GM21825 (cell line): ENCODE results near the gene OTOG.

Experiments
- ATAC-seq: cut with Tn5 transposase; IDR thresholded peaks from one replicate; pipeline ENCODE4 v1.9.1; 2021; ENCODE audit warnings: mild to moderate bottlenecking, moderate library complexity; ENCODE audit not compliant: unreplicated experiment

Gene OTOG, protein sequence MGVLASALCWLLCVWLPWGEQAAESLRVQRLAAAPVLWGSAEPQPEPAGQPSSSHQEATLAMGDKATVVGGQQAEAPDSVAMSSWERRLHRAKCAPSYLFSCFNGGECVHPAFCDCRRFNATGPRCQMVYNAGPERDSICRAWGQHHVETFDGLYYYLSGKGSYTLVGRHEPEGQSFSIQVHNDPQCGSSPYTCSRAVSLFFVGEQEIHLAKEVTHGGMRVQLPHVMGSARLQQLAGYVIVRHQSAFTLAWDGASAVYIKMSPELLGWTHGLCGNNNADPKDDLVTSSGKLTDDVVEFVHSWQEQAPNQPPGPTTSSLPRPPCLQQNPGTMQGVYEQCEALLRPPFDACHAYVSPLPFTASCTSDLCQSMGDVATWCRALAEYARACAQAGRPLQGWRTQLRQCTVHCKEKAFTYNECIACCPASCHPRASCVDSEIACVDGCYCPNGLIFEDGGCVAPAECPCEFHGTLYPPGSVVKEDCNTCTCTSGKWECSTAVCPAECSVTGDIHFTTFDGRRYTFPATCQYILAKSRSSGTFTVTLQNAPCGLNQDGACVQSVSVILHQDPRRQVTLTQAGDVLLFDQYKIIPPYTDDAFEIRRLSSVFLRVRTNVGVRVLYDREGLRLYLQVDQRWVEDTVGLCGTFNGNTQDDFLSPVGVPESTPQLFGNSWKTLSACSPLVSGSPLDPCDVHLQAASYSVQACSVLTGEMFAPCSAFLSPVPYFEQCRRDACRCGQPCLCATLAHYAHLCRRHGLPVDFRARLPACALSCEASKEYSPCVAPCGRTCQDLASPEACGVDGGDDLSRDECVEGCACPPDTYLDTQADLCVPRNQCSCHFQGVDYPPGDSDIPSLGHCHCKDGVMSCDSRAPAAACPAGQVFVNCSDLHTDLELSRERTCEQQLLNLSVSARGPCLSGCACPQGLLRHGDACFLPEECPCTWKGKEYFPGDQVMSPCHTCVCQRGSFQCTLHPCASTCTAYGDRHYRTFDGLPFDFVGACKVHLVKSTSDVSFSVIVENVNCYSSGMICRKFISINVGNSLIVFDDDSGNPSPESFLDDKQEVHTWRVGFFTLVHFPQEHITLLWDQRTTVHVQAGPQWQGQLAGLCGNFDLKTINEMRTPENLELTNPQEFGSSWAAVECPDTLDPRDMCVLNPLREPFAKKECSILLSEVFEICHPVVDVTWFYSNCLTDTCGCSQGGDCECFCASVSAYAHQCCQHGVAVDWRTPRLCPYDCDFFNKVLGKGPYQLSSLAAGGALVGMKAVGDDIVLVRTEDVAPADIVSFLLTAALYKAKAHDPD (N-terminal part only)

DNA sequence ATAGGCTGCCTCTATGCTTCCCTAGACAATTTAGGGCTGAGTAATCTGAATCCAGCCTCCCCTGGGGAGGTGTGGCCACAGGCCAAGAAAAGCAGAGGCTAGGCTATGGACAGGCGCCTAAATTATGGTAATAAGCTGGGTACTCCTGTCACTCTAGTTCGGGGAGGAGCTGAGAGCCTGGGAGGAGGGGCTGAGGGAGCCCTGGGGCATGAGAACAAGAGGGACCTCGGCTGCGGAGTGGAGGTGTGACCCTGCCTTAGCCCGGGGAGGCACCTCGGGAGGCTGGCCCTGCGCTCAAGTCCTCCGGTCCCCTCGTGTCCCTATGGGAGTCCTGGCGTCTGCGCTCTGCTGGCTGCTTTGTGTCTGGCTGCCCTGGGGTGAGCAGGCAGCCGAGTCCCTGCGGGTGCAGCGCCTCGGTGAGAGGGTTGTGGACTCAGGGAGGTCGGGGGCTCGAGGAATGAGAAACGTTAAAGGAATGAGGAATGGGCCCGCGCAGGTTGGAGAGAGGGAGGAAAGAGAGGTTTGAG, at the start of gene OTOG:
Gene OTOG, plus strand, starts transcription at position 209 of the 527 bp plus-strand sequence. Its CDS starts 114 bp downstream, at position 323.
- ATAC-seq, result no peak

DNA sequence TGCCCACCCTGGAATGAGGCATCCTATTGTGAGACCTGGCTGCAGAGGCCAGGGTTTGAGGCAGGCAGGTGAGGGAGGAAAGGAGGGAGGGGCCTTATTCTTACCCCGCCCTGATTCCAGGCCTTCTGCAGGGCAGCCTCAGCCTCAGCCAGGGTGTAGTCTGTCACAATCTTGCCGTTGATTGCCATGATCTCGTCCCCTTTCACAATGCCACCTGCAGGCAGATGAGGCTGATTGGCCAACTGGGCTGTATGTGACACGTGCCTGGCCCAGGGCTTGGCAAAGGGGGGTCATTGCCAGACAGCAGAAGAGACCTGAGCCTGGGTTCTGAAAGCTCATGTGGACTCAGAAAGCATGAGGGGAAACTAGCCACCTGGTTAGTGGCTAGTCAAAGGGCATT, 49.0 kb upstream of the OTOG start:
- no peak for ATAC-seq

DNA sequence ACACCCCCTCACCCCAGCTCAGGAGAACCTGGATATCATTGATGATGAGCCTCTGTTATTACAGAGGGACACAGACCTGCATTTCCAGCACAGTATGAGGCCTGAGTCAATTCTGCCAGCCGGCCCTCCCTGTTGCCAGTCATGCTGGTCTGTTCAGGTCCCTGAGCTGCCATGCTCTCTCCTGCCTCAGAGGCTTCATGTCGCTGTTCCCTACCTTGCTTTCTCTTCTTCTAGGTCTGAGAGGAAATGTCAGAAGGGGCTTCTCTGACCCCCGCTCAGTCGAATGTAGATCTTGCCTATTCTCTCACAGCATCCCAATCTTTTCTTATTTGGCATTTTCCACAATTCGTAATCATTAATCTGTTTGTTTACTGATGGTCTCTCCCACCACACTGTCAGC, 48.6 kb upstream of the OTOG start:
- no peak for ATAC-seq

DNA sequence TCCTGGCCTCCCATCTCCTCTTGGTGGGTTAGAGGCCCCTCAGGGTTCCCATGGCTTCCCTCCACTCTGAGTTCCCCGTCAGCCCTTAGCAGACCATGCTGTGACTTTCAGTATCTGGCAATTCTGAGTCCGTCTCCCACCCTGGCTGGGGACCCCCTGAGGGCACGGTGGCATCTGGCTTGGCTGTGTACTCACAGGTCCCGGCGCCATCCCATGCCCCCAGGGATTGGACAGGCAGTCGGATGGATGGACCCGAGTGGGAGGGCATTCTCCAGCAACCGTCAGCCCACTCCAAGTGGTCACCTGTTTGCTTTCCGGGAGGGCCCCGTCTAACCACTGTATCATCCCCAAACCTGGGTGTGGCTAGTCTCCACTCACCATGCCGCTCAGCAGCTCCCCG, 46.4 kb upstream of the OTOG start:
- ATAC-seq, result no peak

DNA sequence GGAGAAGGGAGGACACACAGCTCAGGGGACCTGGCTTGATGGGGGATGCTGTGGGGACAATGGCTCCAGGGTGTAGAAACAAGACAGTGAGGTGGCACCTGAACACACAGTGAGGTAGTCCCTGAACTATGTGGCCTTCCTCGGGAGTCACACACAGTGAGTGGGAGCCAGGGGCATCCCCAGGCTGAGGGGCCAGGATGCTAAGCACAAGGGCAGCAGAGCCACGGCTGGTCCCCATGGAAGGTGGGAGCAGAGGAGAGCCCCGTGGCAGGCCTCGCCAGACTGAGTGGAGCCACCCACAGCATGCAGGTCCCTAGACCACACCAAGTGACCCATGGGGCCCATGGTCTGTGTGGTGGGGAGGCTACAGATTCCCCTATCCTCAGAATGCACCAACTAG, 44.4 kb upstream of the OTOG start:
- no peak for ATAC-seq

DNA sequence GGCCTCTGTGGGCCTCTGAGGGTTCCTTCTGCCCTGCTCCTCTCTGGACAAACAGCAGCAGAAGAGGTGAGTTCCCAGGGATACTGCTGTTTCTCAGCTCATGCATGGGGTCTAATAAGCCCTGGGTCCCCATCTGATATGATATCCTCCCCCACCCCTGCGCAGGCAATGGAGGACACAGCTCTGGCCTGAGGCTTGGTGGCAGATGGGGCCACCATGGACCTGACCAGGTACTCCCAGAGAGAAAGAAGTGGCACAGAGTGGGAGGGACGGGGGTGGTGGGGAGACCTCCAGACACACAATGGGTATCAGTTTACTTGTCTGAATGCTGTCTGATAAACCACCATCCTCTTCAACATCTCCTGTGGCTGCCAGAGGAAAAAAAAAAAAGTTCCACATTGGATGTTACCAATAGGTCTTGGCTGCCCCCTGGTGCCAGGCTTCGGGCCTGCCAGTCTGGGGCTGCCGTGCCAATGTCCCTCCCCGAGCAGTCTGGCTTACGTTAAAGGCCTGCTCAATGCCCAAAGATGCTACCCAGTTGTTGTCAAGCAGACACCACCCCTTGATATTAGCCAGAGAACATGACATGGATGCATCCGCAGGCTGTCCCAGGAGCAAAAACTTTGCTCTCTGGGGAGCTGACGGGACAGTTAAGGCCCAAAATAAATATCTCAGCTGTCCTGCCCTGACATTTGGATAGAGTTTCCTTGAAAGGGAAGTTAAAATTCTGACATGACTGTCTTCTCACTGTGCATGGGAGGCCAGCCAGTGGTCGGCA, 42.5 kb upstream of the OTOG start:
- peak; percentile 54 for ATAC-seq

DNA sequence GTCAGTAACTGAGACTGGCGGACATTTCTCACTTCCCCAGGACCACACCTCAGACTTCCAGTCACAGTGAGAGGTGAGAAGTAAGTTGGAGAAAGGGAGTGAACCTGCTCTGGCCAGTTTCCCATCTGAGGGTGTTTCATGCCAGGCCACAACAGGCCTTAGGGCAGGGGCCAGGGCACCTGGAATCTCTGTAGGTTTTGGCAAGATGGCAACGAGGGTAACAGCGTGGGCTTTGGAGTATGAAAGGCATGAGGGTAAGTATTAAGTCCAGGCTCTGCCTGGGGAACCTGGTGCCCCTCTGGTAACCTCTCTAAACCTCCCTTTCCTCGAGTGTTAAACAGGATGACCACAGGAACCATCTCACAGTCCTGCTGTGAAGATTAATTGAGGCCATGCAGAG, 41.9 kb upstream of the OTOG start:
- ATAC-seq, result no peak

DNA sequence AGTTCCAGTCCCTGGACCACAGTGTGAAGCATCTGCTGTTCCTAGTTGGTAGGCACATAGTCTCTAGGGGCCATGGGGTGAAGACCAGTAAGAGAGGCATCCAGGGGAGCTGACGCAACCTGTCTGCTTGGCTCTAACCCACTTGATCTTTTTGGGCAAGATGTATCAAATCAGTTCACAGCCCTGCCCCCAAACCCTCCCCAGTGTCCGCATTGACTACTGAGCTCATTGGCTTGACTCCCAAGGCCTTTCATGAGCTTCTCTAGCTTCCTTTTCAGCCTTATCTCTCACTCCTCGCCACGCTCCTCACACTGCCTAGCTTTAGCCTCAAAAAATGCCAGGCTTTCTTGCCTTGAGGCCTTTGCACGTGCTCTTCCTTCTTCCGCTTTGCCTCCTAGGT, 40.7 kb upstream of the OTOG start:
- no peak for ATAC-seq

DNA sequence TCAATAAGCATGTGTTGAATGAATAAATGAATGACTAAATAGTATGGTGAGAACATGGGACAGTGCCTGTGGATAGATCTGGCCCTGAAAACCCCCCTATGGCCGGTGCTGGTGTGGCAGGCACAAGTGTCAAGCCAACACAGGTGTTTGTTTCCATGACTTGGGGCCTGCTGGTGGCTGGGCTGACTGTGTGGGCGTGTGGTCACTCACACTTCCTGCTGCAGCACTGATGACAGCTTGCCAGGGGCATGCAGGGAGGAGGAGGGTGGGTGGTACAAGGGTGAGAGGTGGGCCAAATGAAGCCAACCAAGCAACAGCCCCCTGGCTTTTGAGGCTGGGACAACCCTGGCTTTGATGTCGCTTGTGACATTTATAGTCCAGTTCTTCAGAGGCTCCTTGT, 40.1 kb upstream of the OTOG start:
- ATAC-seq, result no peak

DNA sequence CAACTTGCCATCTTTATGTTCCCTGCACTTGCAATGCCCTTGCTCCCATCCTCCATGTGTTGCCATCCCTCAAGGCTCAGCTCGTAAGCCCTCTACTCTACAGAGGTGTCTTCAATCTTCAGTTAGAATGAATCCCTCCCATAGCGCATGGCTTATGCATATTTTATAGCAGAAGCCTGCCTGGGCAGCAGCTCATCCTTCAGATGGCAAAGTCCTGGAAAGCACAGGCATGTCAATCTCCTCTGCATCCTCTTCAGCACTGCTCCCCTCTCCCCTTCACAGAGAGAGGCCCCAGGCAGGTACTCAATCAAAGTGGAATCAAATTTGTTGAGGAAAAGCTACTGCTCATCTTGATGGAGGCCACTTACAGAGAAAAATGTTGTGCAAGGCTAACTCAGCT, 39.3 kb upstream of the OTOG start:
- ATAC-seq, result no peak

DNA sequence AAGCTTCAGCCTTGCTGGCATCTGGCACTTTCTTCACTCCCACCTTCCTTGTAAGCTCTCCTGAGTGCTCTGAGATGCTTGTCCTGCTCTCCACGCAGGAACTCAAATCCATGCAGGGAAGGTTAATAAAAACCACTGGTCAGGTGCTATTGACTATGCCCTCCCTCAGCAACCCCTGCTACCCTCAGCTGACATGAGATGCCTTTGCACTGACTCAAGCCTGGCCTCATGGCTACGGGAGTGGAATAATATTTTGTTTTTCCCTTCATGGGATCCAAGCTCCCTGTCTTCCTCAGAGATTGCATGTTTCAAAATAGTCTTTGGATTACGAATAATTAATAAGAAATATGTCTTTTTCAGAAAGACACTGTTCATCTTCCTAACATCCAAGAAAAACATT, 38.8 kb upstream of the OTOG start:
- ATAC-seq, result no peak

DNA sequence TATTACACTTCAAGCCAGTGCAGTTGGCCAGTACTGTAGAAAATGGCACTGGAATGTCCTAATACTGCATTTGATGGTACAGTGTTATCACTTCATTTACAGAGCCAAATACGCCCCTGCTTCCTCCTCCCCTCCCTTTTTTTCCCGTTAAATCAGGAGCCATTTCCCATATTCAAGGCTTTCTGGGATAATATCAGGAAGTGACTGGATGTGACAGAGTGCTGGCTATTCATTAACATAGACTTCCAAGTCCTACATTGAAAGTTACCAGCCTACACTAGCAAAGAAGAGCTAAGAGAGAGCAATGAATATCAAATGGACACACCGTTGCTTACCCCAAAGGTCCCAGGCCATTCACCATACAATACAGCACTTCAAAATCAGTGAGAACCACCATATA, 38.3 kb upstream of the OTOG start:
- no peak for ATAC-seq

DNA sequence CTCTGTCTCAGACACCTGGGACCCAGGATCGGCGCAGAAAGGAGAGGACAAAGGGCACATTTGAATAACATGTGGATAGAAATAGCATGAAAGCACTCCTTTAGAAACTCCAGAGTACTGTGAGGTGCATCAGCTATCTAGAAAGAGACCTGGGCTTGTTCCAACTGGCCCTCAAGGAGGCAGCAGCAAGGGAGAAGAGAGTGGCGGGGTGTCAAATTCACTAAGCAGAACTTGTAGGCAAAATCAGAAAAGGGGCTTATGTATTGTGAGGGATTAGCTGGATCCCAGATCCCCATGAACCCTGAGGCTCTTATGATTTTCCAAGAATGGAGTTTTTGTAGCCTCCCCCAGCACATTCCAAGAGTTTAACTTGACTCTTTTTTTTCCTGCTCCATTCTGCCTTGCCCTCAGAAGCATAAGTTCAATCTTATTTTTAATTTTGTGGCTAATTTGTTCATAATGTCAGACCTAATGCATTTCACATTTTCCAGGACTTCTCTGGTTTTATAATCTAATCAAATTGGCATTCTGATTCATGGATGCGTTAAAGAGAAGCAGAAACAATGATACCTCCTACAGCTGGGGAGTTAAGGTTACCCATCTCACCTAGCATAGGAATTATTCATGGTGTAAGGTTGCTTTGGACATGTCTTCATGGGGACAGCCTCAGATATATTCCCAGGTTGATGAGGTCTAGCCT, 36.4 kb upstream of the OTOG start:
- ATAC-seq, result no peak

DNA sequence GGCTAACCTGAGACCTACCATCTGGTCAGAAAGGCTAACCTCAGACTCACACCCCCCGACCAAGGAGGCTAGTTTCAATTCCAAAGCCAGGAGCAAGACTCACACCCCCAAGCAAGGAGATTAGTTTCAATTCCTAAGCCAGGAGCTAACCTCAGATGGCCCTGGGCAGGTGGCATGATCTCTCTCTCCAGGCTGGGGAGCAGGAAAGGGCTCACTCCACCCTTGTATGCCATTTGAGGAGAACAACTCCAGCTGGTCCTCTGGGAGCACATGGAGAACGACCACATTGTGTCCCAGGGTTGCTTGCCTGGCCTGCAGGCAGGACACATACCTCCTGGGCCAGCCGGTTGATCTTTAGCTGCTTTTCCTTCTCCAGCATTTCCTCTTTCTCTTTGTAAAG, 35.5 kb upstream of the OTOG start:
- ATAC-seq, result no peak

DNA sequence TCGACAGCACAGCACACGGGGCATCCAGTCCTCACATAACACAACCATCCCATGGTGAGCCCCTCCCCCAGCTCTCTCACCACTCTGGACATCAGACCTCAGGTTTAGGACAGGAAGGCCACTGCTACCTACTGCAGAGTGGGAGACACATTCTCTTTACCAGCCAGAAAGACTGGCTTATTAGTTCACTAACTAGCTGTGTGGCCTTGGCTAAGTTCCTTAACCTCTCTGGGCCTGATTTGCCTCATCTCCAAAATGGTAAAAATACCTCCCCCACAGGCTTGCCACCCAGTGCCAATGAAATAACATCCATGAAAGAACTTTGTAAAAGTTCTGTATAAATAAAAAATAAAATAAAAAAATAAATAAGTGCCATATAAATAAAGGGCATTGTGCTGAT, 35.0 kb upstream of the OTOG start:
- ATAC-seq, result no peak

DNA sequence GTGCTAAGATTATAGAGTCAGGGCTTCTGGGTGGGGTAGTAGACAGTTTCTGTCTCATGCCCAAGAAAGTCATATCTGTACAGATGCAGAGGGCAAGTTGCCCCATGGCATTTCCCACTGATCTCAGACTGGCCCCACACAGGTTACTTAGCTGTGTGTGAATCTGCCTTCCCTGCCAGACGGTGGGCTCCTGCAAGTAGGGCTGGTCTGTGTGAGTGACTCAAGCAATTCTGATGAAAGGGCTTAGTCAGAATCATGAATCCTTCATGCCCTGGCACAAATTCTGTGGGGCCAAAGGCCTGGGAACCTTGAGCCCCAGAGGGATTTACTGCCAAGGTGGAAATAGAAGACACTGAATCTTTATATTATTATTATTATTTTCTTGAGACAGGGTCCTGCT, 33.2 kb upstream of the OTOG start:
- no peak for ATAC-seq

DNA sequence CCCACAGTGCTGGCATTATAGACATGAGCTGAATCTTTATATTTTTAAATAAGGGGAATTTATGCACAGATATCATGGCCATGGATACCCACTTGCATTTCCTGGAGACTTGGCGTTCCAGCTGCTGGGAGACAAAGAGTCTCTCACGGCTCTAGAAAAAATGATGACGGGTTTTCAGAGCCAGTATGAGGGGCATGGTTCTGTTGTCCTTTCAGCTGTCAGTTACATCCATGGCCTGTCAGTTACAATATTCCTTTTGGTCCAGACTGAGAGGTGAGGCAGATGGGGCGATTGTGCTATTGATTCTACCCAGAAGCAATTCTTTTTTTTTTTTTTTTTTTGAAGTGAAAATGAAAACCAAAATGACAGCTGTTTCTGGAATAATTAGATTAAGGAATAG, 32.6 kb upstream of the OTOG start:
- no peak for ATAC-seq

DNA sequence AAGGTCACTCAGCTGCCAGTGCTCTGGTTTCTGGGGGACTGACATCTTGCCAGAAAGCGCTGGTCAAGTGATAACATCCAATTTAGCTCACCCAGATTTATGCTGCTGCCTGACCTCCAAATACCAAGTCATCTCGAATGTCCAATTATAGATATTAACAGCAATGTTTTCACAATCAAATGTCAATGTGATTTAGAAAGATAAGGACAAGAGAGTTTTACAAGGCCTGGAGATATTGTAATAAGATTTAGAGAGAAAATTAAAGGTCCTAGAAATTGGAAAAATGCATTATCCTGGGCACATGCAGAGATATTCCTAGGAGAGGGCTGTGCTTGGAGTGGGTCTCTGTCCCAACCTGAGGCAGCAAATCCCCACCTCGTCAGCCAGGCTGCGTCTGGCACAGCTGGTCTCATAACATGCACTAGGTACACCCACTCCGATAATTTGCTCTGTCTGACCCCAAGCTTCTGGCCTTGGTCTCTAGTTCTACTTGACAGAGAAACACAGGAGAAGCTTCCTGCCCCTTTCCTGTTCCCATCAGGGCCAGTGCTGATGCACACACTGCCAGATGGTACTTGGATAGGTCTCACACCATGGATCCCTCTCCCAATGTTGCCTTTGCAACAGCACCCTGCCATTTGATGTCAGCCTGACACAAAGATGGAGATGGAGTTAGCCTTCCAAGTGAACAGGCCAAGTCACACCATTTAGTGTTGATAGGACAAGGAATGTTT, 31.4 kb upstream of the OTOG start:
- no peak for ATAC-seq

DNA sequence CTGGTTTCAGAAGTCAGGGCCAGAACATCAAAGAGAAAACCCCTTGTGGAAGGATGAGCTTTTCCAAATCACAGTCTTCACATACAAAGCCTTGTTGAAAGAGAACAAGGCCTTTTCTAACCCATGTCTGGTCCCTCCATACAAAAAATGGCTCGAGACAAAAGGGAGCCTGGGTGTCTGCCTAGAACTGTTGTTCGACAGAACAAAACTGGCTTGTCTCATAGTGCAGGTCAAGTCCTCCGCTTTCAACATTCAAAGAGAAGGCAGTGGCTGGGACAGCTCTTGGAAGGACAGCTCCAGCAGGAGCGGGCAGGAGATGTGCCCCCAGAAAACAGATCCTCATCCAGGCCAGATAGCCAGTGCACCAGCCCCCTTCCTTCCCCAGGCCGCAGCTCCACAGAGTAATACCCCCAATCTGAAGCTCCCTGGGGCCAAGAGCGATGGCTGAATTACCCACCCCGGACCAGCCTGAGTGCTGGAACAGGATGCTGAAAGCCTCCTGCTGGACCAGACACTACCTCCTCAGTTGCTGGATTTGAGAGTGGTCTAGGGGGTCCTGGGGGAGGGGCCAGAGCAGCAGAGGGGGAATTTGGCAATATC, 30.4 kb upstream of the OTOG start:
- no peak for ATAC-seq
